ENCODE data around the gene SHC3. TPM values are rescaled to one million over a fixed set of nuclear protein-coding genes. Genes with fewer than 3 reads are reported as not detected.

Gene SHC3
- polyA plus RNA-seq, 1 donor from 2014 or later: 22.9 TPM

DNA sequence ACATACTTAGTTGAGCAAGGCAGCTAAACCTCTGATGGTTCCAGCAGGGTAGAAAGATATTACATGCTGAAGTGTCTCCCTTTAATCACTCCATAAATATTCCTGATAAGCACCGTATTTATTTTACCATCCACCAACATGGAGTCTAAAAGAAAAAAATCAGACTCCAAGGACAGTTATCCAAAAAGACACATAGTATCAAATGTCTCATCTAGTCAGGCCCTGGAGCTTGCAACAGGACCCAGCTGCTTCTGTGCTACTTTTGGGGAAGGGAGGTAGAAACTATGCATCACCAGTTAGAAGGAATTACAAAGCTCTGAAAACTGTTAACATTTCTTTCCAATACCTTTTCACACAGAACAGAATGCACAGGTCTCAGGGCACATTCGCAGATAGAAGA is 99.2 kb downstream of the SHC3 start:
- H3K27ac ChIP-seq (ENCODE audit: low read length): no peak overlapping the region
- no peak overlapping the region for H3K9ac ChIP-seq (ENCODE audit: low read length)
- H4K20me1 ChIP-seq (ENCODE audit: insufficient read depth): no peaks in the 10 kb centered on the region
- no peaks in the 10 kb centered on the region for H3K27me3 ChIP-seq (ENCODE audit: insufficient read depth, low read depth, low read length)
- H3K4me2 ChIP-seq (ENCODE audit: low read length): no peak overlapping the region
- H3K9me3 ChIP-seq (ENCODE audit: low read length): no peaks in the 10 kb centered on the region
- TF ChIP-seq POLR2AphosphoS5 (IDR thresholded peaks at IDR 0.05) (no peak), TAF1 (IDR thresholded peaks at IDR 0.05; ENCODE audit: low read depth) (no peak), RAD21 (conservative IDR thresholded peaks at IDR 0.05) (no peak)
- no peaks in the 10 kb centered on the region for H3K9me2 ChIP-seq (ENCODE audit: insufficient read depth, low read length)
- H3K79me2 ChIP-seq (replicated peaks; ENCODE audit: insufficient read depth, low read length): no peaks in the 10 kb centered on the region
- no peak overlapping the region for H3K4me3 ChIP-seq (ENCODE audit: low read length)
- no peak overlapping the region for H2AFZ ChIP-seq (ENCODE audit: low read depth, low read length)
- H3K36me3 ChIP-seq (ENCODE audit: insufficient read depth, low read length): no peaks in the 10 kb centered on the region
- H3F3A ChIP-seq (ENCODE audit: insufficient read depth, low read length, poor library complexity, severe bottlenecking): no peaks in the 10 kb centered on the region

DNA sequence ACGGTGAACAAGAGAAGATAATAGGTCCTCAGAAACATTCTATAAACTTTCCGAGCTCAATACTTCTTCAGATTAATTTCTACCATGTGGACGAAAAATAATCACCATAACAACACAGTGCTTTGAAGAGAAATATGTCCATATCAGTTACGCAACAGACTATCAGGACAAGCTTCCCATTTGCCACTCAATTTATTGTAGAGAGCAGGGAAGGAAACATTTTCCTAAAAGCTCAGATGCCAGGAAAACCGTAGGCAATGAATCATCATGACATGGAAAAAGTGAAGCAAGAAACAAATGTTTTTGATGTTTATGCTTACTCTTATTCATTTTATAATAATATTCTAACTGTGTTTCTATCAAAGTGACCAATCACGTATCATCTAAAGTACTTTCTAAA is 99.8 kb downstream of the SHC3 start:
- Histone ChIP-seq H3K4me2 (ENCODE audit: low read length) (no peak overlapping the region), H2AFZ (ENCODE audit: low read depth, low read length) (no peak overlapping the region), H4K20me1 (ENCODE audit: insufficient read depth) (no peaks in the 10 kb centered on the region)

DNA sequence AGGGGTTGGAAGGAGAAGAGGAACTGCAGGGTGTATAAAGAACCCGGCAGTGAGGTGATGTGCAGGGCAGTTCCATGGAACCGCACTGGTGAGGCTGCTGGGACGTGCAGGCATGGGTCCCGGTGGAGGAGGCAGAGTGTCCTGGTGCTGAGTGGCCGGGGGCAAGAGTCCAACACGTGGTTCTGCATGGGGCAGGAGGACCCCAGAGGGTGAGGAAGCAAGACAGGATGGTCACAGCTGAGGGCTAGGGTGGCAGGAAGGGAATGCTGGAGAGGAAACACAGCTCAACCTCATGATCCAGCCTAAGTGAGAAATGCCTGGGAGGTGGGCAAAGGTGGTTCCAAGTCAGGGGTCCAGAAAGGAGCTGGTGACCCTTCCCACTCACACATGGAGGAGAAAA is 100.2 kb downstream of the SHC3 start:
- no peaks in the 10 kb centered on the region for H3F3A ChIP-seq (ENCODE audit: insufficient read depth, low read length, poor library complexity, severe bottlenecking)
- H4K20me1 ChIP-seq (ENCODE audit: insufficient read depth): no peaks in the 10 kb centered on the region
- H3K27me3 ChIP-seq (ENCODE audit: insufficient read depth, low read depth, low read length): no peaks in the 10 kb centered on the region
- H2AFZ ChIP-seq (ENCODE audit: low read depth, low read length): no peak overlapping the region
- H3K4me2 ChIP-seq (ENCODE audit: low read length): no peak overlapping the region
- TF ChIP-seq POLR2AphosphoS5 (IDR thresholded peaks at IDR 0.05): no peak
- no peaks in the 10 kb centered on the region for H3K36me3 ChIP-seq (ENCODE audit: insufficient read depth, low read length)
- no peak overlapping the region for H3K4me3 ChIP-seq (ENCODE audit: low read length)
- H3K9me2 ChIP-seq (ENCODE audit: insufficient read depth, low read length): no peaks in the 10 kb centered on the region
- H3K9me3 ChIP-seq (ENCODE audit: low read length): no peaks in the 10 kb centered on the region
- H3K27ac ChIP-seq (ENCODE audit: low read length): no peak overlapping the region
- H3K9ac ChIP-seq (ENCODE audit: low read length): no peak overlapping the region
- no peaks in the 10 kb centered on the region for H3K79me2 ChIP-seq (replicated peaks; ENCODE audit: insufficient read depth, low read length)

More for the DNA sequence above, 99.8 kb downstream of the SHC3 start:
- no peak overlapping the region for H3K4me3 ChIP-seq (ENCODE audit: low read length)
- H3K9ac ChIP-seq (ENCODE audit: low read length): no peak overlapping the region
- H3K79me2 ChIP-seq (replicated peaks; ENCODE audit: insufficient read depth, low read length): no peaks in the 10 kb centered on the region
- H3K9me2 ChIP-seq (ENCODE audit: insufficient read depth, low read length): no peaks in the 10 kb centered on the region
- H3K27ac ChIP-seq (ENCODE audit: low read length): no peak overlapping the region
- TF ChIP-seq POLR2AphosphoS5 (IDR thresholded peaks at IDR 0.05) (no peak), MXI1 (conservative IDR thresholded peaks at IDR 0.05; ENCODE audit: poor library complexity, severe bottlenecking) (no peak)
- H3K27me3 ChIP-seq (ENCODE audit: insufficient read depth, low read depth, low read length): no peaks in the 10 kb centered on the region
- H3K36me3 ChIP-seq (ENCODE audit: insufficient read depth, low read length): no peaks in the 10 kb centered on the region
- no peaks in the 10 kb centered on the region for H3K9me3 ChIP-seq (ENCODE audit: low read length)
- no peaks in the 10 kb centered on the region for H3F3A ChIP-seq (ENCODE audit: insufficient read depth, low read length, poor library complexity, severe bottlenecking)

DNA sequence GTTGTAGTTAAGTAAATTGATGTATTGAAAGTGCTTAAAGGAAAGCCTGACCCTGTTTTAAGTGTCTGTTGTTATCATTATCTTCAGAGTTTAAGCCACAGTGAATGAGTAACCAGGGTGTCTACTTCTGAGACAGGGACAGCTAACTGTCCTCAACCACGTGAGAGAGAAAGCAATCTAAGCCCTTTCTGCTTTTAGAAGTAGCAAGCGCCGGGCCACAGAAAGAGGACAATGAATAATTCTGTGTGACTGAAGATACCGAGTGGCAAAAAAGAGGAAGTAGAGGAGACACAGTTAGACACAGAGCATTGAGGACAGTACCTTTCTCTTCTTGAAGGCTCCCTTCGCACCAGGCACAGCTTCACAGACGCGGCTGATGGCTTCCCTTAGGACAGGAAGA is 101.1 kb downstream of the SHC3 start:
- H3K9me3 ChIP-seq (ENCODE audit: low read length): no peaks in the 10 kb centered on the region
- no peaks in the 10 kb centered on the region for H3K27me3 ChIP-seq (ENCODE audit: insufficient read depth, low read depth, low read length)
- no peaks in the 10 kb centered on the region for H3K36me3 ChIP-seq (ENCODE audit: insufficient read depth, low read length)
- no peaks in the 10 kb centered on the region for H3K9me2 ChIP-seq (ENCODE audit: insufficient read depth, low read length)
- H3K4me3 ChIP-seq (ENCODE audit: low read length): no peak overlapping the region
- H3K79me2 ChIP-seq (replicated peaks; ENCODE audit: insufficient read depth, low read length): no peaks in the 10 kb centered on the region
- H4K20me1 ChIP-seq (ENCODE audit: insufficient read depth): no peaks in the 10 kb centered on the region
- no peak overlapping the region for H3K9ac ChIP-seq (ENCODE audit: low read length)
- H3K4me2 ChIP-seq (ENCODE audit: low read length): no peak overlapping the region
- H3F3A ChIP-seq (ENCODE audit: insufficient read depth, low read length, poor library complexity, severe bottlenecking): no peaks in the 10 kb centered on the region
- H3K27ac ChIP-seq (ENCODE audit: low read length): no peak overlapping the region
- no peak overlapping the region for H2AFZ ChIP-seq (ENCODE audit: low read depth, low read length)
- TF ChIP-seq EZH2 (IDR thresholded peaks at IDR 0.05; ENCODE audit: borderline replicate concordance, insufficient read depth, low read length, poor library complexity, severe bottlenecking) (no peak), POLR2AphosphoS5 (IDR thresholded peaks at IDR 0.05) (no peak), RAD21 (conservative IDR thresholded peaks at IDR 0.05) (no peak), SMC3 (conservative IDR thresholded peaks at IDR 0.05; ENCODE audit: poor library complexity) (no peak), EP300 (conservative IDR thresholded peaks at IDR 0.05; ENCODE audit: poor library complexity, severe bottlenecking) (no peak), MXI1 (conservative IDR thresholded peaks at IDR 0.05; ENCODE audit: poor library complexity, severe bottlenecking) (no peak), TAF1 (IDR thresholded peaks at IDR 0.05; ENCODE audit: low read depth) (no peak)
- TF ChIP-seq, protein P1, sequence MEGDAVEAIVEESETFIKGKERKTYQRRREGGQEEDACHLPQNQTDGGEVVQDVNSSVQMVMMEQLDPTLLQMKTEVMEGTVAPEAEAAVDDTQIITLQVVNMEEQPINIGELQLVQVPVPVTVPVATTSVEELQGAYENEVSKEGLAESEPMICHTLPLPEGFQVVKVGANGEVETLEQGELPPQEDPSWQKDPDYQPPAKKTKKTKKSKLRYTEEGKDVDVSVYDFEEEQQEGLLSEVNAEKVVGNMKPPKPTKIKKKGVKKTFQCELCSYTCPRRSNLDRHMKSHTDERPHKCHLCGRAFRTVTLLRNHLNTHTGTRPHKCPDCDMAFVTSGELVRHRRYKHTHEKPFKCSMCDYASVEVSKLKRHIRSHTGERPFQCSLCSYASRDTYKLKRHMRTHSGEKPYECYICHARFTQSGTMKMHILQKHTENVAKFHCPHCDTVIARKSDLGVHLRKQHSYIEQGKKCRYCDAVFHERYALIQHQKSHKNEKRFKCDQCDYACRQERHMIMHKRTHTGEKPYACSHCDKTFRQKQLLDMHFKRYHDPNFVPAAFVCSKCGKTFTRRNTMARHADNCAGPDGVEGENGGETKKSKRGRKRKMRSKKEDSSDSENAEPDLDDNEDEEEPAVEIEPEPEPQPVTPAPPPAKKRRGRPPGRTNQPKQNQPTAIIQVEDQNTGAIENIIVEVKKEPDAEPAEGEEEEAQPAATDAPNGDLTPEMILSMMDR (IDR thresholded peaks at IDR 0.05; ENCODE audit: poor library complexity, severe bottlenecking): no peak
- TF ChIP-seq, protein P2, sequence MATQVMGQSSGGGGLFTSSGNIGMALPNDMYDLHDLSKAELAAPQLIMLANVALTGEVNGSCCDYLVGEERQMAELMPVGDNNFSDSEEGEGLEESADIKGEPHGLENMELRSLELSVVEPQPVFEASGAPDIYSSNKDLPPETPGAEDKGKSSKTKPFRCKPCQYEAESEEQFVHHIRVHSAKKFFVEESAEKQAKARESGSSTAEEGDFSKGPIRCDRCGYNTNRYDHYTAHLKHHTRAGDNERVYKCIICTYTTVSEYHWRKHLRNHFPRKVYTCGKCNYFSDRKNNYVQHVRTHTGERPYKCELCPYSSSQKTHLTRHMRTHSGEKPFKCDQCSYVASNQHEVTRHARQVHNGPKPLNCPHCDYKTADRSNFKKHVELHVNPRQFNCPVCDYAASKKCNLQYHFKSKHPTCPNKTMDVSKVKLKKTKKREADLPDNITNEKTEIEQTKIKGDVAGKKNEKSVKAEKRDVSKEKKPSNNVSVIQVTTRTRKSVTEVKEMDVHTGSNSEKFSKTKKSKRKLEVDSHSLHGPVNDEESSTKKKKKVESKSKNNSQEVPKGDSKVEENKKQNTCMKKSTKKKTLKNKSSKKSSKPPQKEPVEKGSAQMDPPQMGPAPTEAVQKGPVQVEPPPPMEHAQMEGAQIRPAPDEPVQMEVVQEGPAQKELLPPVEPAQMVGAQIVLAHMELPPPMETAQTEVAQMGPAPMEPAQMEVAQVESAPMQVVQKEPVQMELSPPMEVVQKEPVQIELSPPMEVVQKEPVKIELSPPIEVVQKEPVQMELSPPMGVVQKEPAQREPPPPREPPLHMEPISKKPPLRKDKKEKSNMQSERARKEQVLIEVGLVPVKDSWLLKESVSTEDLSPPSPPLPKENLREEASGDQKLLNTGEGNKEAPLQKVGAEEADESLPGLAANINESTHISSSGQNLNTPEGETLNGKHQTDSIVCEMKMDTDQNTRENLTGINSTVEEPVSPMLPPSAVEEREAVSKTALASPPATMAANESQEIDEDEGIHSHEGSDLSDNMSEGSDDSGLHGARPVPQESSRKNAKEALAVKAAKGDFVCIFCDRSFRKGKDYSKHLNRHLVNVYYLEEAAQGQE (IDR thresholded peaks at IDR 0.05; ENCODE audit: borderline replicate concordance): no peak

All from neural cell (in vitro differentiated cells).